AG09319 (cell line): ENCODE data around the gene TMEM50A.
A peak's percentile ranks its signal among the peaks of the same experiment; 100 is the strongest.
"Not testable (repeated sequence)": the region's sequence is repeated elsewhere in the genome, so short reads cannot be mapped to it uniquely, and the experiment has no call there.

Source experiments
- DNase-seq: peaks from one replicate; pipeline ENCODE4 v3.0.0-alpha.2; 2010; ENCODE audit warnings: low read depth; ENCODE audit errors: extremely low read depth
- CTCF ChIP-seq: IDR thresholded peaks from 2 replicates; pipeline ENCODE4 v1.5.1; 2011; ENCODE audit warnings: low read depth, mild to moderate bottlenecking, inconsistent platforms, low read length, moderate library complexity

TMEM50A gene

GRCh38 chr1:25361901-25362300 lies 23.8 kb downstream of the TMEM50A start:
- DNase-seq: no peak
- no peak for TF ChIP-seq CTCF

- DNase-seq: not testable (repeated sequence)
These were observed 24.8 kb downstream of the TMEM50A start for GRCh38 chr1:25362634-25363559.

GRCh38 chr1:25369241-25369640 lies 31.1 kb downstream of the TMEM50A start:
- no peak for DNase-seq
- no peak for TF ChIP-seq CTCF

GRCh38 chr1:25369691-25370271 lies 31.6 kb downstream of the TMEM50A start:
- DNase-seq: not testable (repeated sequence)

GRCh38 chr1:25371757-25372156 lies 33.6 kb downstream of the TMEM50A start:
- DNase-seq: peak; percentile 55

GRCh38 chr1:25378367-25378766 lies 40.2 kb downstream of the TMEM50A start:
- DNase-seq: not testable (repeated sequence)

- not testable (repeated sequence) for DNase-seq
These were observed 44.4 kb downstream of the TMEM50A start for GRCh38 chr1:25382543-25382942.

GRCh38 chr1:25383090-25383489 lies 45.0 kb downstream of the TMEM50A start:
- peak; percentile 61 for DNase-seq

GRCh38 chr1:25383875-25384274 lies 45.7 kb downstream of the TMEM50A start:
- not testable (repeated sequence) for DNase-seq

- not testable (repeated sequence) for DNase-seq
These were observed 49.0 kb downstream of the TMEM50A start for GRCh38 chr1:25387096-25387495.

- not testable (repeated sequence) for DNase-seq
These were observed 50.6 kb downstream of the TMEM50A start for GRCh38 chr1:25388691-25389090.

- DNase-seq: not testable (repeated sequence)
These were observed 51.6 kb downstream of the TMEM50A start for GRCh38 chr1:25389721-25390120.

- TF ChIP-seq CTCF: no peak
- DNase-seq: no peak
These were observed 54.7 kb downstream of the TMEM50A start for GRCh38 chr1:25392841-25393240.

GRCh38 chr1:25397549-25397948 lies 59.4 kb downstream of the TMEM50A start:
- not testable (repeated sequence) for DNase-seq

GRCh38 chr1:25398079-25398478 lies 59.9 kb downstream of the TMEM50A start:
- DNase-seq: not testable (repeated sequence)
